HCT116 (cell line): ENCODE measurements around the gene CREBRF. TPM values are rescaled to one million over a fixed set of nuclear protein-coding genes. Genes with fewer than 3 reads are reported as not detected.
A peak's percentile ranks its signal among the peaks of the same experiment; 100 is the strongest.

Experiments
- ATAC-seq: fragments of 200-7000 bp; cut with Tn5 transposase; 2 replicates; pipeline ENCODE4 v1.9.1; 2020; ENCODE audit warnings: mild to moderate bottlenecking, moderate library complexity
- BruUV-seq: library from RNA; stranded (reverse); fragments of 400-500 nt; replicated peaks from 2 replicates; lab custom pipeline; 2021; lab: Mats Ljungman, UMichigan
- CTCF ChIA-PET: fragments of 300-600 bp; sonication (Branson Sonifier 250); formaldehyde crosslinking; loops from one replicate; lab custom pipeline; 2021; ENCODE audit warnings: antibody characterized with exemption; lab: Charles Lee
- POLR2A ChIA-PET: fragments of 300-600, 350-600 bp; sonication (Branson Sonifier 250); formaldehyde crosslinking; loops from one replicate; lab custom pipeline; 2021; ENCODE audit warnings: antibody characterized with exemption; lab: Charles Lee
- RAD21 ChIA-PET, 2 experiments: fragments of 300-600 bp; sonication (Branson Sonifier 250); formaldehyde crosslinking; loops; one replicate each; lab custom pipeline; 2023; ENCODE audit warnings: low total read pairs in 2 of 2; ENCODE audit not compliant: uncharacterized antibody in 2 of 2, unreplicated experiment in 2 of 2, low non-redundant PET in 1 of 2; lab: Charles Lee
- DNase-seq: peaks from one replicate; pipeline ENCODE4 v3.0.0-alpha.2; 2010; ENCODE audit warnings: low read depth, low spot score
- H2AFZ ChIP-seq: fragments of 200-600 bp; shearing (Covaris generic), sonication (generic); 2 replicates; pipeline ENCODE4 v1.6.1; 2017; ENCODE audit warnings: low read depth, mixed run types, mixed read lengths, antibody characterized with exemption, low read length; ENCODE audit not compliant: poor library complexity, severe bottlenecking
- H3K27ac ChIP-seq: 2 replicates; pipeline ENCODE4 v1.5.1; 2012; ENCODE audit warnings: low read depth, low read length
- H3K27me3 ChIP-seq: fragments of 200-600 bp; sonication (generic); 2 replicates; pipeline ENCODE4 v1.6.1; 2016; ENCODE audit warnings: mixed run types, low read length, mixed read lengths; ENCODE audit not compliant: insufficient read depth
- H3K36me3 ChIP-seq, 2 experiments: fragments of 200-500 bp in 1 of 2; fragments of 200-600 bp in 1 of 2; sonication (Bioruptor generic) in 1 of 2; sonication (generic) in 1 of 2; 2 replicates each; pipeline versions ENCODE4 v1.5.1 to v1.6.1; 2014 to 2016; ENCODE audit warnings: low read length in 2 of 2, inconsistent platforms in 1 of 2, mixed read lengths in 1 of 2, mixed run types in 1 of 2; ENCODE audit not compliant: insufficient read depth in 2 of 2, control insufficient read depth in 1 of 2
- H3K4me1 ChIP-seq, 2 experiments: fragments of 200-600 bp in 1 of 2; sonication (generic) in 1 of 2; 2 replicates each; pipeline versions ENCODE4 v1.5.1 to v1.6.1; 2012 to 2017; ENCODE audit warnings: low read length in 2 of 2, inconsistent platforms in 1 of 2, mild to moderate bottlenecking in 1 of 2, mixed read lengths in 1 of 2, mixed run types in 1 of 2, moderate library complexity in 1 of 2; ENCODE audit not compliant: insufficient read depth in 2 of 2, control insufficient read depth in 1 of 2
- H3K4me2 ChIP-seq: fragments of 200-600 bp; sonication (generic); 2 replicates; pipeline ENCODE4 v1.6.1; 2017; ENCODE audit warnings: mixed run types, low read length, mixed read lengths
- H3K4me3 ChIP-seq, 2 experiments: fragments of 200-600 bp in 1 of 2; sonication (generic) in 1 of 2; replicated peaks in 1 of 2; 2 replicates each; pipeline ENCODE4 v1.5.1; 2011 to 2016; ENCODE audit warnings: low read length in 2 of 2, control low read depth in 1 of 2, low read depth in 1 of 2, mild to moderate bottlenecking in 1 of 2, mixed read lengths in 1 of 2, mixed run types in 1 of 2
- H3K79me2 ChIP-seq: fragments of 200-600 bp; sonication (generic); 2 replicates; pipeline ENCODE4 v1.6.1; 2017; ENCODE audit warnings: mild to moderate bottlenecking, mixed run types, low read length, moderate library complexity, mixed read lengths; ENCODE audit not compliant: insufficient read depth
- H3K9ac ChIP-seq: fragments of 200-600 bp; sonication (generic); 2 replicates; pipeline ENCODE4 v1.6.1; 2016; ENCODE audit warnings: low read length, mixed read lengths
- H3K9me2 ChIP-seq: fragments of 200-600 bp; sonication (generic), shearing (Covaris generic); 2 replicates; pipeline ENCODE4 v1.6.1; 2017; ENCODE audit warnings: mixed run types, mild to moderate bottlenecking, moderate library complexity; ENCODE audit not compliant: insufficient read depth
- H3K9me3 ChIP-seq, 2 experiments: fragments of 200-500 bp in 1 of 2; fragments of 200-600 bp in 1 of 2; sonication (Bioruptor generic) in 1 of 2; sonication (generic) in 1 of 2; 2 replicates each; pipeline ENCODE4 v1.6.1; 2014 to 2017; ENCODE audit warnings: low read length in 2 of 2, mixed read lengths in 2 of 2, inconsistent platforms in 1 of 2, low read depth in 1 of 2, mild to moderate bottlenecking in 1 of 2, mixed run types in 1 of 2, moderate library complexity in 1 of 2; ENCODE audit not compliant: control insufficient read depth in 1 of 2, insufficient read depth in 1 of 2
- H4K20me1 ChIP-seq: fragments of 200-600 bp; sonication (generic), shearing (Covaris generic); 2 replicates; pipeline ENCODE4 v1.6.1; 2017; ENCODE audit warnings: mixed run types, mild to moderate bottlenecking, moderate library complexity; ENCODE audit not compliant: insufficient read depth
- ATF3 ChIP-seq: IDR thresholded peaks from 2 replicates; pipeline ENCODE4 v1.6.1; 2012
- CEBPB ChIP-seq: IDR thresholded peaks from 2 replicates; pipeline ENCODE4 v1.6.1; 2012; ENCODE audit warnings: low read depth
- EGR1 ChIP-seq: IDR thresholded peaks from 2 replicates; pipeline ENCODE4 v1.6.1; 2012; ENCODE audit warnings: low read depth
- ELF1 ChIP-seq: IDR thresholded peaks from 2 replicates; pipeline ENCODE4 v1.6.1; 2012; ENCODE audit warnings: low read depth, borderline replicate concordance
- EZH2 ChIP-seq: fragments of 200-600 bp; sonication (generic); IDR thresholded peaks from 2 replicates; pipeline ENCODE4 v1.6.1; 2017; ENCODE audit warnings: antibody characterized with exemption, mixed run types
- EZH2phosphoT487 ChIP-seq: fragments of 200-600 bp; IDR thresholded peaks from 2 replicates; pipeline ENCODE4 v1.6.1; 2018; ENCODE audit warnings: antibody characterized with exemption, borderline replicate concordance
- JUND ChIP-seq: IDR thresholded peaks from 2 replicates; pipeline ENCODE4 v1.6.1; 2012
- MAX ChIP-seq: IDR thresholded peaks from 2 replicates; pipeline ENCODE4 v1.6.1; 2012
- POLR2A ChIP-seq: IDR thresholded peaks from 2 replicates; pipeline ENCODE4 v1.7.0; 2011; ENCODE audit warnings: borderline replicate concordance; ENCODE audit not compliant: insufficient read depth, insufficient read length; ENCODE audit errors: extremely low read depth
- POLR2AphosphoS5 ChIP-seq: IDR thresholded peaks from 2 replicates; pipeline ENCODE4 v1.6.1; 2011; ENCODE audit warnings: mild to moderate bottlenecking, low read depth, low read length, moderate library complexity
- RAD21 ChIP-seq: IDR thresholded peaks from 2 replicates; pipeline ENCODE4 v1.6.1; 2012; ENCODE audit warnings: low read depth, mild to moderate bottlenecking
- YY1 ChIP-seq: IDR thresholded peaks from 2 replicates; pipeline ENCODE4 v1.6.1; 2011; ENCODE audit warnings: low read length, low read depth, moderate library complexity, mild to moderate bottlenecking; ENCODE audit not compliant: insufficient replicate concordance; ENCODE audit errors: extremely low read depth
- ZNF274 ChIP-seq: fragments of 200-500 bp; sonication (Bioruptor generic); IDR thresholded peaks from 2 replicates; pipeline ENCODE4 v1.6.1; 2014; ENCODE audit warnings: mild to moderate bottlenecking, low read depth, low read length, inconsistent platforms
- intact Hi-C: fragments of 100-400 bp; cut with micrococcal nuclease; formaldehyde crosslinking; loops from 2 replicates; pipeline ENCODE4 v1.10.0; 2022
- total RNA-seq: library from RNA; stranded (reverse); gene quantifications from one replicate; pipeline ENCODE4 v1.2.1, GENCODE V29; 2021; ENCODE audit not compliant: unreplicated experiment

The CREBRF gene
- total RNA-seq, 1 experiment from 2014 or later = 7.7 TPM

- TF ChIP-seq JUND (no peak), MAX (no peak), EZH2 (no peak), ZNF274 (no peak), POLR2AphosphoS5 (no peak), CEBPB (no peak)
Measured at GRCh38 chr5:173089581-173089980, 33.4 kb downstream of the CREBRF start.

GRCh38 chr5:173090639-173091038 is 34.5 kb downstream of the CREBRF start:
- H3K4me2 ChIP-seq = no peak overlapping the region
- peaks cover 10 to 21% of the 10 kb centered on the region in 2 experiments; a peak in 3 of 4 replicates for H3K4me1 ChIP-seq
- no peak overlapping the region for H2AFZ ChIP-seq
- H3K79me2 ChIP-seq = no peaks in the 10 kb centered on the region
- CTCF ChIA-PET = no interaction called here
- no peaks in the 10 kb centered on the region for H3K27me3 ChIP-seq
- TSS peak; percentile 49 for BruUV-seq
- POLR2A ChIA-PET = no interaction called here
- RAD21 ChIA-PET = no interaction called here
- intact Hi-C loops = no loop called here
- TF ChIP-seq ELF1 (no peak), RAD21 (no peak), POLR2A (no peak), EGR1 (no peak), YY1 (no peak), ATF3 (no peak), EZH2phosphoT487 (no peak), JUND (no peak), MAX (no peak)
- ATAC-seq = no peak
- no peak overlapping the region for H3K9ac ChIP-seq
- H3K9me2 ChIP-seq = no peaks in the 10 kb centered on the region
- H3K27ac ChIP-seq = no peak overlapping the region
- DNase-seq = no peak
- H3K36me3 ChIP-seq = no peaks in the 10 kb centered on the region
- H3K9me3 ChIP-seq = no peaks in the 10 kb centered on the region
- H3K4me3 ChIP-seq = no peak overlapping the region
- H4K20me1 ChIP-seq = no peaks in the 10 kb centered on the region

More at GRCh38 chr5:173089581-173089980, 33.4 kb downstream of the CREBRF start:
- H3K4me3 ChIP-seq = no peak overlapping the region
- BruUV-seq = no TSS peak
- no peak overlapping the region for H3K27ac ChIP-seq
- ChIA-PET CTCF (no interaction called here), RAD21 (no interaction called here), POLR2A (no interaction called here)
- no peak overlapping the region for H3K4me2 ChIP-seq
- DNase-seq (no peak), ATAC-seq (no peak)
- no peaks in the 10 kb centered on the region for H3K79me2 ChIP-seq
- no peaks in the 10 kb centered on the region for H3K27me3 ChIP-seq
- H3K9ac ChIP-seq = no peak overlapping the region
- intact Hi-C loops = no loop called here
- H2AFZ ChIP-seq = no peak overlapping the region
- peaks cover 10 to 18% of the 10 kb centered on the region in 2 experiments; a peak in 3 of 4 replicates for H3K4me1 ChIP-seq
- no peaks in the 10 kb centered on the region for H3K9me2 ChIP-seq
- no peaks in the 10 kb centered on the region for H3K36me3 ChIP-seq
- H3K9me3 ChIP-seq = no peaks in the 10 kb centered on the region
- no peaks in the 10 kb centered on the region for H4K20me1 ChIP-seq
